ENCODE data around the gene DNASE1L2. TPM values are rescaled to one million over a fixed set of nuclear protein-coding genes. Genes with fewer than 3 reads are reported as not detected.

The DNASE1L2 gene
- total and polyA plus RNA-seq, 3 donors from 2014 or later, result 1.1 to 3.5 (median 2.5) TPM

GRCh38 chr16:2189252-2189893 is 46.9 kb upstream of the DNASE1L2 start:
- H3K4me3 ChIP-seq, result no peak overlapping the region
- H3K27ac ChIP-seq, result no peak overlapping the region
- no peak for DNase-seq
- H3K4me1 ChIP-seq, result no peaks in the 10 kb centered on the region
- intact Hi-C loops (cut with DNase I; ENCODE audit: low total_unique reads), result no loop called here
- no peaks in the 10 kb centered on the region for H3K9me3 ChIP-seq
- H3K27me3 ChIP-seq, result no peaks in the 10 kb centered on the region
- no peaks in the 10 kb centered on the region for H3K36me3 ChIP-seq (ENCODE audit: low read depth, missing control alignments)
- 94 to 96% methylated on average over 6 to 25 of the region's 25 CpGs for WGBS, 2 donors
- no peak for TF ChIP-seq CTCF (IDR thresholded peaks at IDR 0.05)
- TF ChIP-seq POLR2A (IDR thresholded peaks at IDR 0.05), result no peak

- H3K27me3 ChIP-seq, result no peaks in the 10 kb centered on the region
- H3K4me3 ChIP-seq, result no peak overlapping the region
- no peaks in the 10 kb centered on the region for H3K36me3 ChIP-seq (ENCODE audit: low read depth, missing control alignments)
- H3K4me1 ChIP-seq, result peaks cover 2% of the 10 kb centered on the region
- DNase-seq, result no peak
- TF ChIP-seq CTCF (IDR thresholded peaks at IDR 0.05) (no peak), POLR2A (IDR thresholded peaks at IDR 0.05) (no peak)
- intact Hi-C loops (cut with DNase I; ENCODE audit: low total_unique reads), result no loop called here
- WGBS, 2 donors, result 64 to 90% methylated on average over 2 to 19 of the region's 24 CpGs
- no peak overlapping the region for H3K27ac ChIP-seq
- no peaks in the 10 kb centered on the region for H3K9me3 ChIP-seq
Measured at GRCh38 chr16:2190002-2190658, 46.1 kb upstream of the DNASE1L2 start.

DNA sequence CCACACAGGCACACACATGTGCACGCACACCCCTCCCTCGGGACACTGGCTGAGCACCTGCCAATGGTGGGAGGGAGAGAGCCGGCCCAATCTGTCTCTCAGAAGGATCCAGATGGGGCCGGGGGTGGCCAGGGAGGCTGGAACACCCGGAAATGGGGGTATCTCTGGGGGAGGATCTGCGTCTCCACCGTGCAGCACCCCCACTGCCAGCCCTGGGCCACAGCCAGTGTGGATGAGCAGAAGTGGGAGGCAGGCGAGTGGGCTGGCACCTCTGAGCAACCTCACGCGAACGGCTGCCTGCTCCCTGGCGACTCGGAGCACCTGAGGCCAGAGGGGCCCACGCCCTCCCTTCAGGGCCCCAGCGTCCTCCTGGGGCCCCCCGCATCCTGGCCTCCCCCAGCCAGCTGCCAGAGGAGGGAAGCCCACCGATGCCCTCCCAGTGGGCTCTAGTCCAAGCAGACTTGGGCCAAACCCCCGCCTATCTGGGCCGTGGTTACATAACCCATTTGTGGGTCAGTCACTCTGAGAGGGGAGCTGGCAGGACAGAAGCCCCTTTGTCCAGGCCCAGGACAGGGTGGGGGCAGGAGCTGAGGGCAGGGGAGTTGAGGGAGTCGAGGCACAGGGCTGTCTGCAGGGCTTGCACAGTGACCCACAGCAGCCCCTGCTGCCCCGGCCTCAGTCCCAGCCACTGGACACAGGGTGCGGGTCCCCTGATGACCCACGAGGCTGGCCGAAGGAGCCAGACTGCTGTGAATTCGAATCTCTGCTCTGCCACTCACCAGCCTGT is 45.4 kb upstream of the DNASE1L2 start:
- Histone ChIP-seq H3K27me3 (no peaks in the 10 kb centered on the region), H3K4me3 (no peak overlapping the region), H3K4me1 (peaks cover 9% of the 10 kb centered on the region), H3K36me3 (ENCODE audit: low read depth, missing control alignments) (no peaks in the 10 kb centered on the region), H3K27ac (no peak overlapping the region), H3K9me3 (no peaks in the 10 kb centered on the region)
- TF ChIP-seq CTCF (IDR thresholded peaks at IDR 0.05) (no peak), POLR2A (IDR thresholded peaks at IDR 0.05) (no peak)
- WGBS, 2 donors, result 59 to 69% methylated on average over 7 to 24 of the region's 25 CpGs
- DNase-seq, result no peak
- intact Hi-C loops (cut with DNase I; ENCODE audit: low total_unique reads), result no loop called here

DNA sequence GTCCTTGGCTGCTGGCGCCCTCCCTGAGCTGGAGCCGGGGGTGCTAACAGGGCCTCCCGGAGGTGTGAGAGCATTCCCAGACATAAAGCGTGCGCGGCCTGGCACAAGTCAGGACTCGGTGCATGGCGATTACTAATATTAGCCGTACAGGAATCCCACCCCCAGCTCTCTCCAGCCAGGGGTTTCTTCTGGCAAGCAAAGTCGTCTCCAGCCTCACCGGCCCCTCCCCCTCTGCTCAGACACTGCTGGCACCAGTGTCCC is 44.9 kb upstream of the DNASE1L2 start:
- Histone ChIP-seq H3K27ac (no peak overlapping the region), H3K36me3 (ENCODE audit: low read depth, missing control alignments) (no peaks in the 10 kb centered on the region), H3K4me1 (peaks cover 9% of the 10 kb centered on the region), H3K9me3 (no peaks in the 10 kb centered on the region), H3K4me3 (no peak overlapping the region), H3K27me3 (no peaks in the 10 kb centered on the region)
- 86 to 90% methylated on average over 8 to 11 of the region's 11 CpGs for WGBS, 2 donors
- no peak for DNase-seq
- TF ChIP-seq CTCF (IDR thresholded peaks at IDR 0.05) (no peak), POLR2A (IDR thresholded peaks at IDR 0.05) (no peak)
- intact Hi-C loops (cut with DNase I; ENCODE audit: low total_unique reads), result no loop called here

All from testis (tissue), 3 donors.